G401.6 (cell line): ENCODE data around the gene MED25.

Experiments
- FAIRE-seq: peaks from 2 replicates; lab custom pipeline; 2012; peaks lifted over from hg19 to GRCh38; lab: Jason Lieb, UNC

Gene MED25

DNA sequence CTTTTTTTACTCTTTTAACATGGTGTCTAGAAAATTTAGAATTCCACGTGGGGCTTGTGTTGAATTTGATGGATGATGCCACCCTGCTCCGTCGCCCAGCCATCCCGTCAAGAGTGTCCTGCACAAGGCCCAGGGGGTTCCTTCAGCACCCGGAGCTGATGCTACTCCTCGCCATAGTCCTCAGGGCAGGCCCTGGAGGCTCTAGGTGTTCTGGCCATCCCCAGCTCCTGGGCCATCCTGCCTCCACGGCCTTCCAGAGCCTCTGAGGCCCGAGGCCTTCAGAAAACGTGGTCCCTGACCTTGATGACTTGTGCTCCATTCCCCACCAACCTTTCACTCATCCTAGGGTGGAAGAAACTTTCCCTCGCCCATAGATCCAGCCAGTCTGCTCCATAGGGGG, 55.7 kb downstream of the MED25 start:
- FAIRE-seq = no peak

DNA sequence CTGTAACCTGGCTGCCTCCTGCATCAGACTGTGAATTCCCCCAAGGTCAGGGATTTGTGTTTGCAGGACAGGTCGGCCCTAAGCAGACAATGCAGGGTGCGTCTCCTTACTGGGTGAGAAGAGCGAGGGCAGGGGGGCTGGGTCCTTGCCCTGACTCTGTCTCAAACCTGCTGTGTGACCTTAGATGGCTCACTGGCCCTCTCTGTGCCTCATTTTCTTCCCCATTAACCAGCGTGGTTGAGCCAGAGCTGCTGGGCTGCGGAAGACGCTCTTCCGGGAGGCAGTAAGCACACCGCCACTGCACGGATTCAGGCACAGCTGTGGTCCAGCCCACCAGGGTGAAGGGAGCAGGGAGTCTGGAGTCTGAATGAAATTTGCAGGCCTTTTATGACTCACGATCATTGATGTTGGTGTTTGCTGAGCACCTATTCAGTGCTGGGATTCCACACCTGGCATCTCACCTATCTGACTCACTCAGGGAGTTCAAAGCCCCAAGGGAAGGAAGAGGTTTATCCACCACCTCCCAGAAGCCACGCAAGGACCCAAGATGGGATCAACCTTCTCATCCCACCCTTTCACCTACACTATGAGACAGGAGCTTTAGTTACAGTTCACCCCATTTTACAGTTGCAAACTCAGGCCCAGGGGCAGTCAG, 56.5 kb downstream of the MED25 start:
- FAIRE-seq = no peak

DNA sequence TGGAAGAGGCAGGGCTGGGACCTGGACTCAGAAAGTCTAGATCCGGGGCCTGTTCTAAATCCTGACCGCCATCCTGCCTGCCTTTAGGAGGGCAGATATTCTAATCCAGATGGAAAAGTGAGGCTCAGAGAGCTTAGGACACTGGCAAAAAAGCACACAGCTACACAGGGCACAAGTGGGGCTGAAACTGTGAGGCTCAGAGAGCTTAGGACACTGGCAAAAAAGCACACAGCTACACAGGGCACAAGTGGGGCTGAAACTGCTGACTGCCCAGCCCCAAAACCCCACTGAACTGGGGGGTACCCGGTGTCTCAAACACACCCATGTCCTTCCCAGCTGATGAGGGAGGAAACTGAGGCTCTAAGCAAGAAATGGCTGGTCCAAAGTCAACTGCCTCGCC, 57.1 kb downstream of the MED25 start:
- no peak for FAIRE-seq

DNA sequence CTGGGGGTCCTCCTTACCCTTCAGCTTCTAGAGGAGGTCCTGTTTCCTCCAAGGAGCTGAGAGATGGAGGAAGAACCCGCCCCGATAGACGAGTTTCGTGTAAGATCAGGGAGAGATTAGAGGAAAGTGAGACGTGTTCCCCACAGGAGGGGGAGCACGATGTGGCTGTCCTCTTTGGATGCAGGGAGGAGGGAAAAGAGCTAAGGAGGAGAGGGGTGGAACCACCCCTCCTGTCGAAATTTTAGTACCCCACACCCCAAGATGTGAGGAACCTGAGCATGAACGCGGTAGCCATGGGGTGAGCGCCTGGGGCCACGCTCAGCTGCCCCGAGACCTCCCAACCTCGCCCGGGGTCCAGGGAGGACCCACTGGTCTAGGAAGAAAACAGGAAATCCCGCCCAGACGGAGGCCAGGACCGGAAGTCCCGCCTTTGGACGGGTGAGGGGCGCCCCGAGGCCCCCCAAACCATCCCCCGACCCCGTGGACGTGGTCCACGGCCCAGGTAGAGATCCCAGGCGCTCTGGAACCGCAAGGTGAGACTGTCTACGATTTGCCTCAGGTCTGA, 57.9 kb downstream of the MED25 start:
- no peak for FAIRE-seq

DNA sequence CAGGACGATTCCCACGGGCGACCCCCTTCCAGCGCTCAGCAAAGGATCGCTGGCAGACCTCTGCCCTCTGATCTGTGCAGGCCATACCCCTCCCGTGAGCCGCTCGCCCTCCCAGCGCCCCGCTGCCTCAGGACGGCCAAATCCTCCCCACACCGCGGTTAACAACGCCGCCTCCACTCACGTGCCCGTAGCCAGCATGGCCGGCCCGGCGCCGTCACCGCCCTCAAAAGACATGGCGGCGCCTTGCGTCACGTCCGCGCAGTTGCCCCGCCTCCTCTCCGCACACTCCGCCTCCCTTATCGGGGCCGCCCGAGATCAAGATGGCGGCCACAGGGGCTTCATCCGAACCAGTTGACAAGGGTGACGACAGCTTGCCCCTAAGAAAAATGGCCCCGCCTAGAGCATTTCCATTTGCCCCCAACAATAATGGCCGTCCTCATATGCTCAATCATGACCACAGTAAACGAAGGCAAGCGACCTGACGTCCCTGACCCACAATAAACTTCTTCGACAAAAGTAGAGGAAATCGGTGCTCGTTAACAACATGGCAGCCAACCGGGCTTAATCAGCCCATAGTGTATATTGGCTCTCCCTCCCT, 58.4 kb downstream of the MED25 start:
- peak; percentile 97 for FAIRE-seq

DNA sequence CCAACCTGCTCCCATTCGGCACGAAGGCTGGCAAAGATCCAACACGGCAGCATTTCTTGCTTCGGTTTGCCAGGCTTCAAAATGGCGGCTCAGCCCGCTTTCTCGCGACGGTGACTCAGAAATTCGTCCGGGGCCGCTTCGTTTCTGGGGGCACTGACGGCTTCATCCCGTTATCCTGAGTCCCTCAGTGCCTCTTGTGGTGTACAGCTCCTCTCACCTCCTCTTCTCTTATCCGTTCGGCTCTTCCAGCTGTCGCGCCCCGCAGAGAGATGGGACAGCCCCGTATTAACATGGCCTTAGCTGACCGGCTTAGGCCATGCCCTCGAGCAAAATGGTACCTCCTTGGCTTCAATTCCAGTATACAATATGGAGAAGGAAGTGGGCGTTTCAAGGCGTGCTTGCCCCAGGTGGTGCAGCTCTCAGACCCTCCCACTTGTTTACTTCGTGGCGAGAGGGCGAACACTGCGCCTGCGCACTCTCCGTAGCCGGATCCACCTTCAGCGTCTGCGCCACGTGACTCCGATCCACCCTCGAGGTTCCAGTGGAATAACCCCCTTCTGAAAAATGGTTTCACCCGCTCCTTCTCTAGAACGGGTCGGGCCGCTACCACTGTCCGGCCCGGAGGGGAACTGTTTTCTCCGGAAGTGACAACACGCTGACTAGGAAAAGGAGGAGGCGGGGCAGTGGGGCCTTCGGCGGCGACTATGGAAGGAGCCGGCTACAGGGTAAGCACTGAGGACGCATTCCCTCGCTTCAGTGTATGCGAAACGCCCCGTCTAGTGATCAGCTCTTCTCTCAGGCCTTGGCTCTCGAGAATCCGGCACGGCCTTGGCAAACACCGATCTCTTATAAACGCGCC, 59.2 kb downstream of the MED25 start, which contains the start of the genes AKT1S1 and TBC1D17:
AKT1S1 (minus strand) TSS at position 336 of the 859 bp plus-strand sequence. CDS start 4,060 bp downstream, outside the sequence.
TBC1D17 (plus strand) TSS at position 683 of the 859 bp plus-strand sequence; CDS start at position 705, 22 bp downstream.
- peak; percentile 99 for FAIRE-seq

DNA sequence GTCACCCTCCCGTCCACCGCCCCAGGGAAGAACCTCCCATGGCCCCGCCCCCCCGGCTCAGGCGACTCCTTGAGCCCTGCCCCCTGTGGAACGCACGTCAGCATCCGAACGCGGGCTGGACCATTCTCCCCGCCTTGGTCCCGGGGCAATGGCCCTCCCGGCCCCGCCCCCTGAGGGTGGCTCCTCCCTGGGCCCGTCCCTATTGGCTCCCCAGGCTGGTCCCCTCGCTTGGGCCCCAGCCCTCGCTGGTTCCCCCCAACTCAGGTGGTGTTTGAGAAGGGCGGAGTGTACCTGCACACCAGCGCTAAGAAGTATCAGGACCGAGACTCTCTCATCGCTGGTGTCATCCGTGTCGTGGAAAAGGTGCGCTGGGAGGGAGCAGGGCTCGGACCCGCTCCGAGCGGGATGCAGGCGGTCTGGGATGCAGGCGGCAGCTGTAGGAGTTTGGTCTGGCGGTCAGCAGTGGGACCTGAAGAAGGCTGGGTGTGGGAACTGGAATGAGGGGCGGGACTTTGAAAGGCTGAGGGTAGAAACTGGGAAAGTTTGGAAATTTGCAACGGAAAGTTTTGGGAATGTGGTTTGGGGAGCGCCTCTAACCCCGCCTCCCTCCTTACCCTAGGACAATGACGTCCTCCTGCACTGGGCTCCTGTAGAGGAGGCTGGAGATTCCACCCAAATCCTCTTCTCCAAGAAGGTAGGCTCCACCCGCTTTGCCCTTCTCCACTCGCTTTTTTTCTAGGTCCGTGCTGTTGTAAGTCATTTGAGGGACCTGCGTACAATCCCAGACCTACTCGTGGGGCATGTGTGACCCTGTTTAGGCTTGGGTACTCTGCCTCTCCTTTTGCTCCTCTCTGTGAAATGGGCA, 60.0 kb downstream of the MED25 start:
- peak; percentile 82 for FAIRE-seq

DNA sequence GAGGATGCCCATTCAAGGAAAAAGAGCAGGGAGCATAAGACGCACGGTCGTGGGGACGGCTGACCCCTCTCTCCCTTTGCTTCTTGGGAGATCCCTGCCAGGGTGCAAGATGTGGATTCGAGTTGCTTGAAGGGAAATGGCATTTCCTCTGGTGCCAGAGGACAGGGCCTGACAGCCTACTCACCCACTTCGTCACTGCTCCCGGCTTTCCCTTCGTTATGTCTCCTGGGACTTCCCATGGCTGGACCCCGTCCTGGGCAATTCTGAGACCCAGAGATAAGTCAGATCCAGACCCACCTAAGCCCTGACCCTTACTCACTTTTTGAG, 60.6 kb downstream of the MED25 start:
- FAIRE-seq = no peak

DNA sequence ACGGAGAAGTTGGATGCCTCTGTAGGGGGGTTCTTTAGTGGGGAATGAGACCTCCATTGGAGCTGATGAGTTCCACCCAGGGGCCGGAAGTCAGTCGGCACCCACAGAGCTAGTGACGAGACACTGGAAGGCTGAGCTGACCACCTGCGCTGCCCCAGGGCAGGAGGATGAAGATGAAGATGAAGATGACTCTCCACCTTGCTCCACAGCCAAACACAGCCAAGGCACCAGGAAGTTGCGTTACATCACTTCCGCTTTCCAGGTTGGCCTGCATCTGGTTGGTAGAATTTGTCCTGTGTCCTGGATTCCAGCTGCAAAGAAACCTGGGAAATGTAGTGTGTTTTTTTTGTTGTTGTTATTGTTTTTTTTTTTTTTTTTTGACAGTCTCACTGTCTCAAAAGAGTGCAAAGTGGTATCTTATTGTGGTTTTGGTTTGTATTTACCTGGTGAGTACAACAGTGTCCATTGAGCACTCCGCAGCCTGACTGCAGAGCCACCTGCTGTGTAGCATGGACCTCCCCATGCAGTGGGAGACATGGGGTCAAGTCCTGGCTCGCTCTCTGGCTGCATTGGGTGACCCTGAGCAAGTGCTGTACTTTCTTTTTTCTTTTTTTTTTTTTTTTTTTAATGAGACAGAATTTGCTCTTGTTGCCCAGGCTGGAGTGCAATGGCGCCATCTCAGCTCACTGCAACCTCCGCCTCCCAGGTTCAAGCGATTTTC, 61.3 kb downstream of the MED25 start:
- FAIRE-seq = peak; percentile 25

DNA sequence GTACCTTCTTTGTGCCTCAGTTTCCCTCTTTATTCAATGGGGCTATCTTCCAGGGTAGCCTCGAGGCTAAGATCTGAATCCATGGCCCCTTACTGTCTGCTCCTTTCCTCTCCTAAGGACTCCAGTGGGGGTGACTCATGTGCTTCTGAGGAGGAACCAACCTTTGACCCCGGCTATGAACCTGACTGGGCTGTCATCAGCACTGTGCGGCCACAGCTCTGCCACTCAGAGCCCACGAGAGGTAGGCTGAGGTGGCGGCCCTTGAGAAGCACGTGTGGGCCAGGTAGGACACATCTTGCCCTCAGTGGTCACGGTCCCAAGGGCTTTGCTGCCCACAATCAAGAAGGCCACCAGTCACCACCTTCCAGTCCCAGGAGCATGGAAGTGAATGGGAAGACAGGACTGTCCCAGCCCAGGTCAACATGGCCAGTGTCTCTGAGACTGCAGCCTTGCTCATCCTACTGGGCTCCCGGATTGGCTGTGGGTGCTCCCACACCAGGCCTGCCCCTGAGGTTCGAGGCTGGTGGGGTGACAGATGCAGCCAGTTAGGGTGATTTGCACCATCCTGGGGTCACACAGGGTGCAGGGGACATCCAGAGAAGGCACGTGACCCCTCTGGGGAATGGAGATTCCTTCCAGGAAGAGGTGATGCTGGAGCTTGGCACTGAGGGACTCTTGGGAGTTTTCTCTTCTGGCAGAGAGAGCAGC, 62.2 kb downstream of the MED25 start:
- FAIRE-seq = no peak

DNA sequence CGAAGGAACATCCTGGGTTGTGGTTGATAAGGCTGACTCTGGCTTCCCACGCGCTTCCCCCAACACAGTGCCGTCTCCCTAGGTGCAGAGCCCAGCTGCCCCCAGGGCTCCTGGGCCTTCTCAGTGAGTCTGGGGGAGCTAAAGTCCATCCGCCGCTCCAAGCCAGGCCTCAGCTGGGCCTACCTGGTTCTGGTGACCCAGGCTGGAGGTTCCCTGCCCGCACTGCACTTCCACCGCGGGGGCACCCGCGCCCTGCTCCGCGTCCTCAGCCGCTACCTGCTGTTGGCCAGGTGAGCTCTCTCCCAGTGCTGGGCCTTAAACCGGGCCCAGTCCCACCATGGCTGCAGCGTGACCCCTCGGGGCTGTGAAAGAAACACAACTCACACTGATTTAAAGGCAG, 63.1 kb downstream of the MED25 start:
- no peak for FAIRE-seq

DNA sequence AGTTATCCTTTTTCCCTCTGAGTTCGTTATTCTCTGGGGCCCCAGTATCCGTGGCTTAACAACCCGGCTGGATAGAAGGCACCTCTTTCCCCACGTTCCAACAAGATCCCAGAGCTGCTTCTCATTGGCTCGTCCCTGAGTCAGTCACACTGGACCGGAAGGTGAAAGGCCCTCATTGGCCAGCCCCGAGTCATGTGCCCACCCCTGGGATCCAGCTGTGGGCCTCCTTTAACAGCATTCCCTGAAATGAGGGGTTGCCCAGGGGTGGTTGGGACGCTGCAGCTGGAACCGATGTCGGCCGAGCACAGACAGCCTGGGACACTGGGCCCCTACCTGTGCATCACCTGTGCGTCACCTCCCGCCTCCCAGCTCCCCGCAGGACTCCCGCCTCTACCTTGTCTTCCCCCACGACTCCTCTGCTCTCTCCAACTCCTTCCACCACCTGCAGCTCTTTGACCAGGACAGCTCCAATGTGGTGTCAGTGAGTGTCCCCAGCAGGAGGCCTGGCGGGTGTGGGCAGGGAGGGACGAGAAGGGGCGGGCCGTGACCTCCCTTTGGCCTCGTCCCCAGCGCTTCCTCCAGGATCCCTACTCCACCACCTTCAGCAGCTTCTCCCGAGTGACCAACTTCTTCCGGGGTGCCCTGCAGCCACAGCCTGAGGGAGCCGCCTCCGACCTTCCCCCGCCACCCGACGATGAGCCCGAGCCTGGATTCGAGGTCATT, 63.7 kb downstream of the MED25 start:
- FAIRE-seq = no peak

DNA sequence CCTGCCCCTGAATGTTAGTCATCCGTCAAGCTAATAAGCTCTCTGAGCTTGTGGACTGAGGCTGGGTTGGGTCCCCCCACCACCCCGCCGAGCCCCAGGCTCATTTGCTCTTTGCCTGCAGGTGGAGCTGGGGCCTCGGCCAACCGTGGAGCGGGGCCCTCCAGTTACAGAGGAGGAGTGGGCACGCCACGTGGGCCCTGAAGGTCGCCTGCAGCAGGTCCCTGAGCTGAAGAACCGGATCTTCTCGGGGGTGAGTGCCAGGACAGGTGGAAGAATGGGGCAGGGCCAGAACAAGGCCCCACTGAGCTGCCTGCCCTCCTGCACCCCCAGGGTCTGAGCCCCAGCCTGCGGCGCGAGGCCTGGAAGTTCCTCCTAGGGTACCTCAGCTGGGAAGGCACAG, 64.6 kb downstream of the MED25 start:
- no peak for FAIRE-seq

DNA sequence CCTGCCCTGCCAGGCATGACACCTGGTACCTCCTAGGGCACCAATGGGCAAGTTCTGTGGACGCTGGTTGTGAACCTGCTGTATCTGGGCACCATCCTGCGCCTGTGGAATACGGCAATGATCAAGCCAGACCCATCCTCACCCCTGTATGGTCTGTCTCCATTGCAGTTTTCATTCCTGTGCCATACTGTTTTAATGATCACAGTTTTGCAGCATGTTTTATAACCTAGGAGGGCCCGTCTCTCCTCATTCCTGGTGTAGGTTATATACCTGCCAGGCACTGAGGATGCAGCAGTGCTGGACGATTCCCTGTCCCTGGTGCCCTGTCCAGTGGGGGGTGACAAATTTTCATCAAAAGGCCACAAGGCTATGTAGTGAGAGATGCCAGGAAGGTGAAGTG, 65.0 kb downstream of the MED25 start:
- FAIRE-seq = no peak

DNA sequence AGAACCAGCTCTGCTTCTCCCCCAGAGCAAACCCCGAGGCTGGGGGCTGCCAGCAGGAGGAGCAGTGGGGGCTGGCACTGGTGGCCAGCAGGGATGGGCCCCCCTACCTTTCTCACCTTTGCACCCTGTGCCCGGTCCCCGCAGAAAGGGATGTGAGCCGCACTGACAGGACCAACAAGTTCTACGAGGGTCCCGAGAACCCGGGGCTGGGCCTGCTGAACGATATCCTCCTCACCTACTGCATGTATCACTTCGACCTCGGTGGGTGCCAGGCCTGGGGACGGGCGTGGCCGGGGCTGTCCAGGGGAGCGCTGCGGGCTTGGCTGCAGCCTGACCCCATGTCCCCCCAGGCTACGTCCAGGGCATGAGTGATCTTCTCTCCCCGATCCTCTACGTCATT, 66.0 kb downstream of the MED25 start:
- no peak for FAIRE-seq

DNA sequence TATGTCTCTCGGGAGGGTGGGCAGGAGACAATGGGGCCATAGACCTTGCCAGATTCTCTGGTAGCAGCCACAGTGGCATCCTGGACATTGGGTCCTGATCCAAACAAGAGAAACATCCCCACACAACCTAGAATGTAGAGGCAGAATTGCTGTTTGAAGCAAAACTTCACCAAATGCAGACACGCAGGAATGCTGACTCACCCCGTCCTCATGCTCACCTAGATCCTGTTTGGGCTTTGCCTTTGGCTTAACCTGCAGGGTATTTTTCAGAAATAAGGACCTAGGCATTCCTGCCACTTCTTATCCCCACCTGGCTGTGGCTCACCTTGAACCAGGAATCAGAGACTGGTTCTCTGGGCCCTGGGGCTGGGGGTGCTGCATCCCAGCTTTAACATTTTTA, 66.7 kb downstream of the MED25 start:
- no peak for FAIRE-seq
